Lung (tissue), 16 donors: ENCODE results near the gene OR5H6. TPM values are rescaled to one million over a fixed set of nuclear protein-coding genes. Genes with fewer than 3 reads are reported as not detected.

ENCODE experiments used
- ATAC-seq: fragments of 200-7000 bp; cut with Tn5 transposase; one replicate; pipeline ENCODE4 v1.9.1; 2020; ENCODE audit warnings: moderate number of reproducible peaks; ENCODE audit not compliant: insufficient read depth, low FRiP score
- DNase-seq, 3 donors: peaks; one replicate each; pipeline ENCODE4 v3.0.0-alpha.2; 2013 to 2017
- H3K27ac ChIP-seq, 2 donors: one replicate each; pipeline ENCODE4 v1.5.1; 2013; ENCODE audit warnings: mild to moderate bottlenecking in 2 of 2, moderate library complexity in 2 of 2, control low read depth in 1 of 2, inconsistent platforms in 1 of 2, low read depth in 1 of 2, low read length in 1 of 2
- H3K27me3 ChIP-seq, 3 donors: one replicate each; pipeline ENCODE4 v1.5.1; 2013; ENCODE audit warnings: low read length in 2 of 3; ENCODE audit not compliant: control insufficient read depth in 3 of 3, insufficient read depth in 3 of 3
- H3K36me3 ChIP-seq, 4 donors: one replicate each; pipeline ENCODE4 v1.5.1; 2013; ENCODE audit warnings: low read length in 4 of 4, mild to moderate bottlenecking in 1 of 4, moderate library complexity in 1 of 4; ENCODE audit not compliant: control insufficient read depth in 4 of 4, insufficient read depth in 4 of 4
- H3K4me1 ChIP-seq, 5 donors: one replicate each; pipeline ENCODE4 v1.5.1; 2013; ENCODE audit warnings: low read length in 5 of 5, mild to moderate bottlenecking in 2 of 5, moderate library complexity in 1 of 5; ENCODE audit not compliant: control insufficient read depth in 5 of 5, insufficient read depth in 5 of 5
- H3K4me3 ChIP-seq: one replicate; pipeline ENCODE4 v1.5.1; 2013; ENCODE audit warnings: mild to moderate bottlenecking, control low read depth, moderate library complexity
- H3K9ac ChIP-seq, 2 donors: one replicate each; pipeline ENCODE4 v1.5.1; 2013; ENCODE audit warnings: low read length in 2 of 2, control low read depth in 1 of 2; ENCODE audit not compliant: insufficient read depth in 1 of 2
- H3K9me3 ChIP-seq, 4 donors: one replicate each; pipeline ENCODE4 v1.5.1; 2013; ENCODE audit warnings: low read length in 3 of 4, mild to moderate bottlenecking in 1 of 4, moderate library complexity in 1 of 4; ENCODE audit not compliant: control insufficient read depth in 4 of 4, insufficient read depth in 3 of 4
- CTCF ChIP-seq: IDR thresholded peaks from 2 replicates; pipeline ENCODE4 v1.5.1; 2012; ENCODE audit warnings: mild to moderate bottlenecking; ENCODE audit errors: control extremely low read depth, extremely low read depth
- WGBS, 2 donors: extraction: QIAGEN DNeasy Blood & Tissue Kit; methylation state at CpG; one replicate each; pipeline ENCODE4 v1.1.7; 2013; 5-methylcytosine and 5-hydroxymethylcytosine counted together
- long read RNA-seq, 5 donors: transcript quantifications; one replicate each; lab custom pipeline, GENCODE V29; 2026
- polyA plus RNA-seq, 2 donors: library from polyadenylated mRNA; stranded (reverse); fragments of 200-250 nt; gene quantifications; one replicate each; pipeline ENCODE4 v1.2.1, GENCODE V29; 2013
- total RNA-seq, 2 donors: library from RNA; depleted of rRNA in 1 of 2; stranded (reverse); fragments of >200 nt in 1 of 2; gene quantifications; one replicate each; pipeline ENCODE4 v1.2.1, GENCODE V29; 2014 to 2021
- donor health status: control.
- donor health status: control.
- donor health status: Bipolar disorder and iron deficiency.
- donor health status: healthy.
- donor health status: DM: yes; HTN: yes; CAD: no.

OR5H6 gene
- total RNA-seq (not detected), polyA plus RNA-seq (not detected)
- long read RNA-seq, donor 1 = 0 reads
- long read RNA-seq, donor 2 = 0 reads
- long read RNA-seq, donor 3 = 0 reads
- long read RNA-seq, donor 4 = 0 reads
- long read RNA-seq, donor 5 = 0 reads

DNA sequence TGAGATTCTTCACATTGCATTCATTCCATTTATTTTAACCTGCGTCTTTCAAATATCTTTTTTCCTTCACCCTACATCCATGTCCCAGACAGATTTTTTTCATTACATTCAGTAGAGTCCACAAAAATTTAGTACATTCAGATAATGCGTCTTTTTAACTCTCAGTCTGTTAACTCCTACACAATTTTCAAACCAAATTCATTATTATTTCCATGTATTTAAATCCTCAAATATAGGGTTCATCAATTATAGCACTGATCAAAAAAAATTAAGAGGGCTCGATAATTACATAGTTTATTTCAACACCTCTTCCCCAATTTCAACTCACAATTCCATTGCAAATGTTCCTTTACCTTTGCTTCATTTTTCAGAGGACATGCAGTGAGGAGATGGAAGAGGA is at the start of gene OR5H6:
Gene OR5H6, plus strand, starts transcription at position 301 of the 400 bp plus-strand sequence. Its CDS starts 89 bp downstream, at position 390.
- Histone ChIP-seq H3K4me1 (no peaks in the 10 kb centered on the region), H3K27ac (no peak within 1 kb of the TSS), H3K9ac (no peak within 1 kb of the TSS), H3K36me3 (no peaks in the 10 kb centered on the region), H3K4me3 (no peak within 1 kb of the TSS), H3K9me3 (peaks cover 0 to 2% (median 0%) of the 10 kb centered on the region in 4 donors), H3K27me3 (no peaks in the 10 kb centered on the region)
- ATAC-seq (no peak), DNase-seq (no peak)
- no peak for TF ChIP-seq CTCF
- 78 to 89% methylated on average over 3 of the region's 3 CpGs for WGBS, 2 donors

- no peak overlapping the region for H3K27ac ChIP-seq
- no peak for TF ChIP-seq CTCF
- 42 to 61% methylated on average over 3 of the region's 3 CpGs for WGBS, 2 donors
- no peak for DNase-seq
- no peak overlapping the region for H3K4me3 ChIP-seq
- H3K4me1 ChIP-seq = no peaks in the 10 kb centered on the region
- no peaks in the 10 kb centered on the region for H3K27me3 ChIP-seq
- H3K9ac ChIP-seq = no peak overlapping the region
- no peaks in the 10 kb centered on the region for H3K36me3 ChIP-seq
- no peaks in the 10 kb centered on the region for H3K9me3 ChIP-seq
- ATAC-seq = no peak
These were observed 49.0 kb upstream of the OR5H6 start for GRCh38 chr3:98215051-98215450.

DNA sequence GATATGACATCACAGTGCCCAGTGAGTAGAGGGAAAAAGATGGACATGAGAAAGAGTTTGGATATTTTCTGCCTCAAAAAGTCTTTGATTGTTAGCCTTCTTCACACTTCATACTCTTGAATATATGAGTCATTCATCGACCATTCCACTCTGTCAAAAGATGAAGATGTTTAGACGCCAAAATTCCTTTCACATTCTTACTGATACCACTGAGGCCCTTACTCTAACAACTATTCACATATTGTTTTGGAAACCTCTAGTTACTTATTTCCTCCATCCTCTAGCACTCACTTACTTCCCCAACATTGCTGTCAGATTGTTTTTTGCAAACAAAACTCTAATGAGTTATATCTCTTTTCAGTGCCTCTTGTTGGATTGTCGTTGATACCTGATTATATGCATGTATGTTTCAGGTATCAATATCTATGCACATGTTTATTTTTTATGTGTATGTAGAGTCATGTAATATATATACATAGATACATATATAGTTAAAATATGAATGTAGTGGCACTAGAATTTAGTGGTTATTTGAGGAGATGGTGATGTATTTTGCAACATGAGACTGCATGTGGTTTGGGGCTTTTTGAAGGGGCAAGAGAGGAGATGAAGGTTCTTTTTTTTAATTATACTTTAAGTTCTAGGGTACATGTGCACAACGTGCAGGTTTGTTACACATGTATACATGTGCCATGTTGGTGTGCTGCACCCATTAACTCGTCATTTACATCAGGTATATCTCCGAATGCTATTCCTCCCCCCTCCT is 40.0 kb upstream of the OR5H6 start:
- H3K4me1 ChIP-seq = no peaks in the 10 kb centered on the region
- no peak for ATAC-seq
- no peak for TF ChIP-seq CTCF

More for the DNA sequence above, 40.0 kb upstream of the OR5H6 start:
- H3K36me3 ChIP-seq = no peaks in the 10 kb centered on the region
- H3K4me3 ChIP-seq = no peak overlapping the region
- no peak overlapping the region for H3K27ac ChIP-seq
- no peaks in the 10 kb centered on the region for H3K9me3 ChIP-seq
- no peaks in the 10 kb centered on the region for H3K27me3 ChIP-seq
- no peak overlapping the region for H3K9ac ChIP-seq
- 62 to 75% methylated on average over 6 of the region's 6 CpGs for WGBS, 2 donors
- no peak for DNase-seq
